Colonic mucosa (tissue), 4 donors: Measurements from ENCODE around the gene DTD2. TPM values are rescaled to one million over a fixed set of nuclear protein-coding genes. Genes with fewer than 3 reads are reported as not detected.

Experiments used
- DNase-seq: peaks from one replicate; pipeline ENCODE4 v3.0.0-alpha.2; 2020
- H3K27ac ChIP-seq: fragments of 200-600 bp; one replicate; pipeline ENCODE4 v1.8.0; 2021
- H3K27me3 ChIP-seq: fragments of 200-600 bp; one replicate; pipeline ENCODE4 v1.8.0; 2021
- H3K36me3 ChIP-seq: fragments of 200-600 bp; one replicate; pipeline ENCODE4 v1.8.0; 2021
- H3K4me1 ChIP-seq: fragments of 200-600 bp; one replicate; pipeline ENCODE4 v1.8.0; 2021; ENCODE audit warnings: mild to moderate bottlenecking
- H3K4me3 ChIP-seq: fragments of 200-600 bp; one replicate; pipeline ENCODE4 v1.8.0; 2021
- H3K9ac ChIP-seq, 2 donors: one replicate each; pipeline ENCODE4 v1.7.0; 2013; ENCODE audit warnings: control low read depth in 2 of 2, low read depth in 2 of 2, low read length in 2 of 2
- H3K9me3 ChIP-seq: fragments of 200-600 bp; one replicate; pipeline ENCODE4 v1.8.0; 2021
- intact Hi-C: fragments of 100-400 bp; cut with DNase I; formaldehyde crosslinking; loops from one replicate; pipeline ENCODE4 v1.14.1; 2022
- total RNA-seq, 2 donors: library from RNA; stranded (reverse); fragmentation: NEBNext Ultra II Directional in 1 of 2; extraction: Animal tissue kit (Norgen Biotek cat#: 25700) in 1 of 2; gene quantifications; one replicate each; pipeline ENCODE4 v1.2.1, GENCODE V29; 2021
- TF ChIP-seq, protein P1 (sequence below): fragments of 200-600 bp; IDR thresholded peaks from one replicate; pipeline ENCODE4 v1.8.0; 2022; ENCODE audit warnings: antibody characterized with exemption, mild to moderate bottlenecking
- donor health status: healthy.
- donor health status: DM: no; HTN: no; CAD: no.
- donor health status: DM: no; HTN: no; CAD: no.

Gene DTD2
- total RNA-seq, 2 donors from 2014 or later = 13.7 to 16.2 TPM

- Histone ChIP-seq H3K4me3 (no peak overlapping the region), H3K27ac (no peak overlapping the region), H3K4me1 (no peaks in the 10 kb centered on the region), H3K9me3 (no peaks in the 10 kb centered on the region), H3K36me3 (no peaks in the 10 kb centered on the region), H3K9ac (no peak overlapping the region), H3K27me3 (no peaks in the 10 kb centered on the region)
- intact Hi-C loops = no loop called here
- TF ChIP-seq, protein P1, sequence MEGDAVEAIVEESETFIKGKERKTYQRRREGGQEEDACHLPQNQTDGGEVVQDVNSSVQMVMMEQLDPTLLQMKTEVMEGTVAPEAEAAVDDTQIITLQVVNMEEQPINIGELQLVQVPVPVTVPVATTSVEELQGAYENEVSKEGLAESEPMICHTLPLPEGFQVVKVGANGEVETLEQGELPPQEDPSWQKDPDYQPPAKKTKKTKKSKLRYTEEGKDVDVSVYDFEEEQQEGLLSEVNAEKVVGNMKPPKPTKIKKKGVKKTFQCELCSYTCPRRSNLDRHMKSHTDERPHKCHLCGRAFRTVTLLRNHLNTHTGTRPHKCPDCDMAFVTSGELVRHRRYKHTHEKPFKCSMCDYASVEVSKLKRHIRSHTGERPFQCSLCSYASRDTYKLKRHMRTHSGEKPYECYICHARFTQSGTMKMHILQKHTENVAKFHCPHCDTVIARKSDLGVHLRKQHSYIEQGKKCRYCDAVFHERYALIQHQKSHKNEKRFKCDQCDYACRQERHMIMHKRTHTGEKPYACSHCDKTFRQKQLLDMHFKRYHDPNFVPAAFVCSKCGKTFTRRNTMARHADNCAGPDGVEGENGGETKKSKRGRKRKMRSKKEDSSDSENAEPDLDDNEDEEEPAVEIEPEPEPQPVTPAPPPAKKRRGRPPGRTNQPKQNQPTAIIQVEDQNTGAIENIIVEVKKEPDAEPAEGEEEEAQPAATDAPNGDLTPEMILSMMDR = no peak
- no peak for DNase-seq
These were observed 43.0 kb downstream of the DTD2 start for GRCh38 chr14:31414190-31414833.

DNA sequence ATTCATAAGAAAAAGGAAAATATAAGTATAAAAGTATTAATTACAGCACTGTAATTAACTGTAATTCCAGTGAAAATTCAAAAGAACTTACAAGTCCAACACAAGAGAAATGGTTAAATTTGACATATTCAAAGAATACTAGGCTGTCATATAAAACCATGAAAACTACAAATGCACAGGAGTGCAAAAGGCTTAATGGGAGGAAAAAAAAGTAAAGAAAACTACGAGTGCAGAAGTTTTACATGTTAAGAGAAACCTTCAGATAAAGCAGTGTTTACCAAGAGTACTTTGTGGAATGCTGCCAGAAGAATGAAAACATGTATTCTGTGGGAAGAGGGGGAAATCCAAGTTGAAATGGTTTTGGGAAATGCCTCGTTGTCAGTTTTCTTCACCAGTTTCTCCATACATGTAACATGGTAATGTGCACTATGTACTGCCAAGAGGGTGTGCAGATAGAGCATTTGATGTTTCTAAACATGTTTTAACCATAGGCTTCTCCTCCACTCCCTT, 46.0 kb downstream of the DTD2 start:
- DNase-seq = no peak
- H3K27ac ChIP-seq = no peak overlapping the region
- H3K4me3 ChIP-seq = no peak overlapping the region
- H3K4me1 ChIP-seq = peaks cover under 1% of the 10 kb centered on the region
- no peaks in the 10 kb centered on the region for H3K27me3 ChIP-seq
- intact Hi-C loops = no loop called here
- no peaks in the 10 kb centered on the region for H3K36me3 ChIP-seq
- no peak overlapping the region for H3K9ac ChIP-seq
- no peaks in the 10 kb centered on the region for H3K9me3 ChIP-seq
- TF ChIP-seq, protein P1 = no peak

GRCh38 chr14:31410048-31410650, 47.2 kb downstream of the DTD2 start:
- DNase-seq = no peak
- TF ChIP-seq, protein P1 = no peak
- Histone ChIP-seq H3K27me3 (no peaks in the 10 kb centered on the region), H3K9ac (no peak overlapping the region), H3K4me3 (no peak overlapping the region), H3K36me3 (no peaks in the 10 kb centered on the region), H3K27ac (no peak overlapping the region), H3K9me3 (no peaks in the 10 kb centered on the region), H3K4me1 (peaks cover 3% of the 10 kb centered on the region)
- intact Hi-C loops = no loop called here

DNA sequence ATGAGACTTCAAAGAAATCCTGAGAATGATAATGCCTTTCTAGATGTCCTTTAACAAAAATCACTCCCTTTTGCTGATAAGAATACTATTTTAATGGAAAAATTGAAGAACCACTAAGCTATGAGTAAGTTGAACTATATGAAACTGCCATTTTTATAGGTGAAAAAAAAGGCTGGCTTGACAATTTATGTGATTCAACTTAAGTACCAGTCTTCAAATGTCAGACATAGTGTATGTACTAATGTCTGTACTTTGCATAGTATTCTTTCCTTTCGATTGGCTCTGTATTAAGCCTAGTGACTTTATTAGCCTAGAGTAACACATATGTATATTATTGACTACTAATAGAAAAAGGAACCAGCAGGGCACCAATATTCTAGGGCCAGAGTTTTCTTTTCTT, 48.9 kb downstream of the DTD2 start:
- intact Hi-C loops = no loop called here
- H3K4me1 ChIP-seq = peaks cover 3% of the 10 kb centered on the region
- no peaks in the 10 kb centered on the region for H3K36me3 ChIP-seq
- TF ChIP-seq, protein P1 = no peak
- H3K27me3 ChIP-seq = no peaks in the 10 kb centered on the region
- DNase-seq = no peak
- H3K27ac ChIP-seq = no peak overlapping the region
- no peak overlapping the region for H3K9ac ChIP-seq
- no peak overlapping the region for H3K4me3 ChIP-seq
- H3K9me3 ChIP-seq = no peaks in the 10 kb centered on the region

DNA sequence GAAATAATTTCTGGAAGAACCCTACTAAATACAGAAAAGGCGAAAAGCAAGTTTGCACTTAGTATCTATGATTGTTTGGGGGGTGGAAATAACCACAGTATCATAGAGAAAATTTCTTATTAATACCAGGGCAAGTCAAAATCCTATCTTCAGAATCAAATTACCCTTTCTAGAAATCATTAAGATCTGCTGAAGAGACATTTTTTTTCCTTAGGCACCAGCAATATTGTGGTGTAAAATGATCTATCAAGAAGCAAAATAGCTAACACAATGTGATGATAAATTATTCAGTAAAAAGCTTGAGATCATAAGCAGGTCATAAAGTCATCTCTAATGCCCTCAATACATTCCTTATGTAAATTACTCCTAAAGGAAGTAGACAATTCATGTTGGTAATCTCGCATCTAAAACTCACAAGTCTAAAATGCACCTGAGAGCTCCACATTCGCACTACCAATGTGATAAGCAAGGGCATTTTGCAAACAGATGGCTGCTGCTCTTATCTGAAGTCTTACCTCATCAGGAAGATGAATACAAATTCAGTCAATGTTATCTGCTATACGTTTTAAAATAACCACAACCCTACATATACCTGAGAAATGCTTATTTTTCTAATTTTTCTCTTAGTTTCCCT, 51.6 kb downstream of the DTD2 start:
- DNase-seq = no peak
- Histone ChIP-seq H3K9ac (no peak overlapping the region), H3K27ac (no peak overlapping the region), H3K27me3 (no peaks in the 10 kb centered on the region), H3K36me3 (no peaks in the 10 kb centered on the region), H3K4me1 (peaks cover 3% of the 10 kb centered on the region), H3K4me3 (no peak overlapping the region), H3K9me3 (no peaks in the 10 kb centered on the region)
- TF ChIP-seq, protein P1 = no peak
- intact Hi-C loops = no loop called here
